Stimulated activated CD4-positive, alpha-beta T cell treated with anti-CD3 and anti-CD28 coated beads, Interleukin-12 subunit alpha, Interleukin-12 subunit beta, amount 100 ng/mL, for 4 hours (primary cell): Measurements from ENCODE around the gene YJU2.

ENCODE experiments used
- DNase-seq: peaks from one replicate; pipeline ENCODE4 v3.0.0-alpha.2; 2020

Gene YJU2

DNA sequence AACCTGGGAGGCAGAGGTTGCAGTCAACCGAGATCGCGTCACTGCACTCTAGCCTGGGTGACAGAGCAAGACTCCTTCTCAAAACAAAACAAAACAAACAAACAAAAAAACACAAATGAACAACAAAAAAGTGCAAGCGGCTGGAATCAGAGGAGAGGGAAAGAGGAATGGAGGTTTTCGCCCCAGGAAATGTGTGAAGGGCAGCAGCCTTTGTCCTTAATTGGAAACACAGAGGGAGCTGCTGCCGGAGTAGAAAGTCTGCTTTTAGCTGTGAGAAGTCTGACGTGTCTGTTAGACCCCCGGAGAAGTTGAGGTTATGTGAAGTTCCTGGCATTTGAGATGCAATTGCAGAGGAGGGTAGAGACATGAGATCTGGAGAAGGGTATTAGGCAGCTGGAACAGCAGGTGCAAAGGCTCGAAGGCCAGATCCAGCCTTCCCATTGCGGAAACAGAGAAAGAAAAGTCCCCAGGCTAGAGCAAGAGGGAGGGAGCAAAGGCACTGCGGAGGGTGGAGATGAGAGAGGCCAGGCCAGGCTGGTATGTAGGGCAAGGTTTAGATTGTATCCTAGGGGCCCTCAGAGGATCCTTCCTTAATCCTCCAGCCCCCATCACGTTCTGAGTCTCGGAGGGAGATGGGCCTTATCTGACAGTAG, 54.8 kb downstream of the YJU2 start:
- DNase-seq = no peak

DNA sequence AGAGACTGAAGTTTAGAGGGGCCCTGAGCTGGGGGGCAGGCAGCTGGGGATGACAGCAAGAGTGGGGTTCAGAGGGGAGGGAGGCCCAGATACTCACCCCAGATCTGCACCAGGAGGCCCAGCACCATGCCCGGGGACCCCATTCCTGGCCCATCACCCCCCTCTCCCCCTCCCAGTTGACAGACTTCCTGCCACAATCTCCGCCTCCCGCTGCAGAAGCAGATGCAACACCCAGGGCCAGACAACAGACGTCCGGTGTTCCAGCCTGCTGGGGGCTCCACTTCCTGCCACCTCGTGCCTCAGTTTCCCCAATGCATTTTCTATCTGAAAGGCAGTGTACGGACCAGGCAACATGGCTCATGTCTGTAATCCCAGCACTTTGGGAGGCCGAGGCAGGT, 55.4 kb downstream of the YJU2 start, which contains the start of gene TMIGD2:
TMIGD2 (minus strand) TSS at position 147 of the 398 bp plus-strand sequence; CDS start at position 143, 4 bp downstream.
- DNase-seq = no peak

DNA sequence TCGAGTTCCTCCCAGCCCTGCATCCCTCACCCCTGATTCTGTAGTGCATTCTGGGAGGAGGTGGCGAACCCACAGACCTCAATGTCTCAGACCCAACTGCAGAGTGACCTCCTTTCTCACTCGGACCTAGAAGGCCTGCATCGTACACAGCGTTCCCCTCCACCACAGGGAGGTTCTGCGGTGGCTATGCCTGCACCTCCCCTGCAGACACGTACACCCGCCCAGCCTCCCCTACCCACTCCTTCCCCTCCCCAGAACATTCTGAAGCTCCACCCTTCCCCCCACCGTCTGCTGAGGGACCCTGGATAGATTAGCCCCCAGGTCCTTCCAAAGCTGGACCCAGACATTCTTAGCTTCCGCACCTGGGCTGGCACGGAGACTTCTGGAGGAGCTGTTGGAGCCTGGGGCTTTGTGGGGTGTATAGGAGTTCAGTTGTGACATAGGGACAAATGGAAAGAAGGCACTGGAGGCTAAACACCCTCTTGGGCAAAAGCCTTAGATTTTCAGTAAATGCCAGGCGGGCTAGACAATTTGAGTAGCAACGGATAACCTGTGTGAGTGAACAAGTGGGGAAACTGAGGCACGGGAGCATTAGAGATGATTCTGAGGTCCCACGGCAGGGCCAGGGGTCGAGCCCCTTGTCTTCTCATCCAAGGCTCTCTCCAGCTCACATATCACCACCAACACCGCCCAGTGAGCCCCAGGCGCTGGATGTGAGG, 57.1 kb downstream of the YJU2 start:
- DNase-seq = no peak

DNA sequence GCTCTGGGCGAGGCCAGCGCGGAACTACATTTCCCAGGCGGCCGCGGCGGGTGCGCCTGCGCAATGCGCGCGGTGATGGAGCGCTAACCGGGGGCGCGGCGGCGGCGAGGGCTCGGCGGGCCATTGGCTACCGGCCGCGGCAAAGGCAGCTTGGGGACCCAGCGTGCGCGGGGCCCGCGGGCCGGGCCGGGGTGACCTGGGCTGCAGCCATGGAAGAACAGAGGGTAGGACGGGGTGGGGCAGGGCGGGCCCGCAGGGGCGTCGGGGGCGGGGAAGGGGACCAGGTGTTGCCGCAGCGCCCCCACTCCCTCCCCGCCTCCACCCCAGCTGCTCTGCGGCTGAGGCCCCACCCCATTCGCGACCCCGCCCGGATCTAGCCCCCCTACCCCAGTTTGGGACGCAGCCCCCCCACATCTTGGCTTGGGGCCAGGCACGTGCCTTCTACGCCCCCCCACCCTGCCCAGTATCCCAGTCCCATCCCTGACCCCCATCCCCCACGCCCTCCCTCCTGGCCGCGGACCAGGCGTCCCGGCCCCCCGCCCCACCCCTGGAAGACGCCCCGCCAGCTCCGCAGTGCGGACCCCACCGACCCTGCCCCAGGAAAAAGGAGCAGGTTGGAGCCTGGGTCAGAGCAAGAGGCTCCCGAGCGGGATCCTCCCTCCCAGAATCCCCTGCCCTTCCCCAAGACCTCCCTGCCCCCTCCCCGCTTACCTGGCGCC, 57.8 kb downstream of the YJU2 start, which contains the start of gene FSD1:
FSD1 (plus strand) TSS at position 61 of the 719 bp plus-strand sequence; CDS start at position 210, 149 bp downstream.
- peak; percentile 72 for DNase-seq

DNA sequence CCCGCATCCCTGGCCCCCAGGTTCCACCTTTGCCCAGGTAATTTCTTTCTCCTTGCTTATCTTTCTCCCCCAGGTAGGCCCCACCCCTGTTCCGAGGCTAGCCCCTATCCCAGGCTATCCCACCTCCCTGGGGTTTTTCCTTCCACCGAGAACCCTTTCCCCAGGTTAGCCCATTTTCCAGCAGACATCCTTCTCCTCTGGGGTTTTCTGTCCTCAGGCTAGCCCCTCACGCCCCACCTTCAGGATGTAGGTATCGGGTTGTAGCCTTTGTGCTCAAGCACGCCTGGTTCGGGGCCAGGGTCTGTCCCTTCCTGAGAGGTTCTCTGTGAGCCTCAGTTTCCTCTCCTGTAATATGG, 58.4 kb downstream of the YJU2 start:
- DNase-seq = no peak

DNA sequence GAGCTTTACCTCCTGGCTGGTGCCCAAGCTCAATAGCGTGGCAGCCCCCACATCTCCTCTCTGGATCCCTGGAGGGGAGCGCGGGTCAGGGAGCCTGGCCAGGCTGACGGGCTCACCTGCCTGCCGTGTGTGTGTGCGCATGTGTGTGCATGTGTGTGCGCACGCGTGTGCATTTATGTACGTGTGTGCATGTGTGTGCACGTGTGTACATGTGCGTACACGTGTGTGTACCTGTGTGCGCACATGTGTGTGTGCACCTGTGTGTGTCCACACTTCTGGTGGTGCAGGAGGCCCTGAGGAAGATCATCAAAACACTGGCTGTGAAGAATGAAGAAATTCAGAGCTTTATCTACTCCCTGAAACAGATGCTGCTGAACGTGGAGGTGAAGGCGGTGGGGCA, 58.8 kb downstream of the YJU2 start:
- DNase-seq = no peak

DNA sequence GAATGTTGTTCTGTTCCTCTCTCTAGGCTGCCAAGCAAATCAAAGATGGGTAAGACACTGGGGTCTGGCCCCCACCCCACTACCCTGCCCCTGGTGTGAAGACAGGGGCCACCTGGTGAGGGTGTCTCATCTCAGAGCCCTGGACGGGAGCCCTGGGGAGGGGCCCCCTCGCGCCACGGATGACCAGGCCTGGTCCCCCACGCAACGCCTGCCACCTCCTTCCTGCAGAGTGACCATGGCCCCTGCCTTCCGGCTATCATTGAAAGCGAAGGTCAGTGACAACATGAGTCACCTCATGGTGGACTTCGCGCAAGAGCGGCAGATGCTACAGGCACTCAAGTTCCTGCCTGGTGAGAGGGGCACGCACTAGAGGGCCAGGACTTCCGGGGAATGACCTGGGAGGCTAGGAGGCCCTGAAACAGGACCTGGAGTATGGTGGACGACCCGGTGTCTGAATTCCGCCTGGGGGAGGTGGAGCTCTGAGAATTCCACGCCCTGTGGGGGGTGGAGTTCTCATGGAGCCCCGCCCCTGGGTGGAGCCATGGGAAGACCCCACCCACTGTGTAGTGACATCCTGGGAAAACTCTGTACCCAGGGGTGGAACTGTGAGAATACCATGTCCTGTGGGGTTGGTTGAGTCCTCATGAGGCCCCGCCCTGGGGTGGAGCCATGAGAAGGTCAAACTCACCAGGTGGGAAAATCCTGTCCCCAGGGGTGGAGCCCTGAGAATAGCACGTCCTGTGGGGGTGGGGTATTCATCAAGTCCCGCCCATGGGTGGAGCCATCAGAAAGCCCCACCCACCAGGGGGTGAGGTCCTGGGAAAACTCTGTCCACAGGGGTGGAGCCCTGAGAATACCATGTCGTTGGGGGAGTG, 63.6 kb downstream of the YJU2 start:
- no peak for DNase-seq

DNA sequence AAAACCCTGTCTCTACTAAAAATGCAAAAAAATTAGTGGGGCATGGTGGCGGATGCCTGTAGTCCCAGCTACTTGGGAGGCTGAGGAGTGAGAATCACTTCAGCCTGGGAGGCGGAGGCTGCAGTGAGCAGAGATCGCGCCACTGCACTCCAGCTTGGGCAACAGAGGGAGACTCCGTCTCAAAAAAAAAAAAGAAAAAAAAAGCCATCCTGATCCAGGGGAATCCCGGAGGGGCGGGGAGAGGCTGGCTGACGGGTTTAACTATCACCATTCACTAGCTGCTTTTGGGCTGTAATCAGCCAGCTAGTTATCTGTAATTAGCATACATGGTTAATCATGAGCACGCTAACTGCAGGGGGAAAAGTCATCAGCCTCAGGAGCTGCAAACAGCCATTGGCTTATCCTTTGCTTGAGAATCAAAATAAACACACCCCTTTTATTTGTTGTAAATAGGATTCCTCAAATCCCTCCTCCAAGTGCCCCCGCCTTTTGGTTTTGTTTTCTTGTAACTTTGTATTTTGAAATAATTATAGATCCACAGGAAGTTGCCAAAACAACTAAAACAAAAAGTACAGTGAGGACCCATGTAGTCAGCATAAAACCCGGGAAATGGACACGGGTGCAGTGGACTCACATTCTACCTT, 67.1 kb downstream of the YJU2 start:
- DNase-seq = no peak

DNA sequence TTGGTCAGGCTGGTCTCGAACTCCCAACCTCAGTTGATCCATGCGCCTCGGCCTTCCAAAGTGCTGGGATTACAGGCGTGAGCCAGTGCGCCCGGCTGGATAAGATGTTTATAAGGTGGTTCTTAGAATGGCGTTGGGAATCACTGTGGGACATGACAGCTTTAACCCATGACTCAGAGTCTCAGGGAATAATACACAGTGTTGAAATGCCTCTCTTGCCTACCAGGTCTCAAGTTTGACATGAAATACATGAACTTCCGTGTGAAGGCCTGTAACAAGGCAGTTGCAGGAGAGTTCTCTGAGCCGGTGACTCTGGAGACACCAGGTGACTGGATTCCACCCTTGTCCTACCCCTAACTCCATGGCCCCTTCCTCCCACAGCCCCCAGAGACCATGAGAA, 70.1 kb downstream of the YJU2 start:
- DNase-seq = no peak

DNA sequence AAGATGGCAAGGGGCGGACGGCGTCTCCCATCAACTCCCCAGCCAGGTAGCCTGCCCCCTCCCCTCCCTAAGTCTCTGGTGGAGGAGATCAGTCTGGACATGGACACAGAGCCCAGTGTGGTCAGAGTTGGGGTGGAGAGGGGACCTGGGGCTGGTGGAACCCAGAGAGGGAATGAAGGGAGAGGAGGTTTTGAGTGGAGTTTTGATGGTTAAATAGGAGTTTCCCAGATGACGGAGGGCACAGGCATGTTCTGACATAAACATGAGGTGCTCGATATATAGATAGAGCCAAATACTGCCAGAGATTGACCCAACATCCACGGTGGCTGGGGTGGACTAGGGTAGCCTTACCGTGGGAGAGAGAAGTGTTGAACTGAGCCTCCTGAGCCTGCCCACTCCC, 71.6 kb downstream of the YJU2 start:
- DNase-seq = no peak
